Measurements from ENCODE around the gene UNC5B.

GRCh38 chr10:71239946-71240795 lies 27.8 kb downstream of the UNC5B start:
- no peak for TF ChIP-seq CTCF (IDR thresholded peaks at IDR 0.05)
- TF ChIP-seq POLR2A (IDR thresholded peaks at IDR 0.05) = no peak
